Ectodermal cell (in vitro differentiated cells): ENCODE measurements around the gene PPP1R13B.

Source experiments
- H3K27ac ChIP-seq: 2 replicates; pipeline ENCODE4 v1.7.0; 2013; ENCODE audit warnings: mild to moderate bottlenecking, low read depth, low read length; ENCODE audit not compliant: insufficient read depth, poor library complexity, severe bottlenecking
- H3K27me3 ChIP-seq: 2 replicates; pipeline ENCODE4 v1.7.0; 2013; ENCODE audit warnings: mild to moderate bottlenecking, low read length; ENCODE audit not compliant: insufficient read depth, control insufficient read depth, poor library complexity, severe bottlenecking
- H3K36me3 ChIP-seq: one replicate; pipeline ENCODE4 v1.7.0; 2013; ENCODE audit warnings: low read length; ENCODE audit not compliant: control insufficient read depth, insufficient read depth
- H3K4me1 ChIP-seq: one replicate; pipeline ENCODE4 v1.7.0; 2013; ENCODE audit warnings: low read length; ENCODE audit not compliant: control insufficient read depth, insufficient read depth
- H3K4me3 ChIP-seq: 2 replicates; pipeline ENCODE4 v1.7.0; 2013; ENCODE audit warnings: low read depth, low read length, control low read depth; ENCODE audit not compliant: insufficient read depth
- H3K9me3 ChIP-seq: 2 replicates; pipeline ENCODE4 v1.7.0; 2013; ENCODE audit warnings: mild to moderate bottlenecking, low read length, moderate library complexity; ENCODE audit not compliant: control insufficient read depth
- WGBS, 2 experiments: methylation state at CpG; one replicate each; pipeline ENCODE4 v1.1.7; 2013; ENCODE audit warnings: missing lambda C conversion rate in 2 of 2; 5-methylcytosine and 5-hydroxymethylcytosine counted together

PPP1R13B gene

GRCh38 chr14:103737432-103738045 lies 109.8 kb downstream of the PPP1R13B start:
- Histone ChIP-seq H3K27ac (no peak overlapping the region), H3K9me3 (no peaks in the 10 kb centered on the region), H3K27me3 (no peaks in the 10 kb centered on the region), H3K36me3 (peaks cover 4% of the 10 kb centered on the region), H3K4me1 (peaks cover 7% of the 10 kb centered on the region), H3K4me3 (no peak overlapping the region)
- WGBS, 2 experiments = 95% methylated on average over 16 of the region's 16 CpGs

- no peak overlapping the region for H3K27ac ChIP-seq
- WGBS, 2 experiments = 88 to 94% methylated on average over 10 of the region's 10 CpGs
- H3K9me3 ChIP-seq = no peaks in the 10 kb centered on the region
- peaks cover 7% of the 10 kb centered on the region for H3K4me1 ChIP-seq
- H3K4me3 ChIP-seq = no peak overlapping the region
- no peaks in the 10 kb centered on the region for H3K27me3 ChIP-seq
- H3K36me3 ChIP-seq = peaks cover 4% of the 10 kb centered on the region
These were observed 110.6 kb downstream of the PPP1R13B start for GRCh38 chr14:103736546-103737431.

GRCh38 chr14:103735815-103736545 lies 111.4 kb downstream of the PPP1R13B start:
- WGBS, 2 experiments = 82 to 84% methylated on average over 22 of the region's 22 CpGs

GRCh38 chr14:103735439-103735814 lies 111.9 kb downstream of the PPP1R13B start:
- Histone ChIP-seq H3K27ac (no peak overlapping the region), H3K4me3 (no peak overlapping the region)

More at GRCh38 chr14:103735815-103736545, 111.4 kb downstream of the PPP1R13B start:
- H3K27me3 ChIP-seq = no peaks in the 10 kb centered on the region
- peaks cover 7% of the 10 kb centered on the region for H3K4me1 ChIP-seq
- H3K27ac ChIP-seq = no peak overlapping the region
- H3K36me3 ChIP-seq = peaks cover 4% of the 10 kb centered on the region
- no peaks in the 10 kb centered on the region for H3K9me3 ChIP-seq
- H3K4me3 ChIP-seq = no peak overlapping the region

GRCh38 chr14:103735022-103735421 lies 112.4 kb downstream of the PPP1R13B start:
- no peak overlapping the region for H3K27ac ChIP-seq
- H3K9me3 ChIP-seq = no peaks in the 10 kb centered on the region
- no peak overlapping the region for H3K4me3 ChIP-seq
- WGBS, 2 experiments = 91 to 92% methylated on average over 12 of the region's 12 CpGs
- H3K4me1 ChIP-seq = peaks cover 7% of the 10 kb centered on the region
- no peaks in the 10 kb centered on the region for H3K27me3 ChIP-seq
- peaks cover 6% of the 10 kb centered on the region for H3K36me3 ChIP-seq

More at GRCh38 chr14:103735439-103735814, 111.9 kb downstream of the PPP1R13B start:
- peaks cover 7% of the 10 kb centered on the region for H3K4me1 ChIP-seq
- 83 to 85% methylated on average over 7 of the region's 7 CpGs for WGBS, 2 experiments
- peaks cover 4% of the 10 kb centered on the region for H3K36me3 ChIP-seq
- no peaks in the 10 kb centered on the region for H3K27me3 ChIP-seq
- H3K9me3 ChIP-seq = no peaks in the 10 kb centered on the region

GRCh38 chr14:103734081-103734888 lies 113.1 kb downstream of the PPP1R13B start:
- H3K27ac ChIP-seq = no peak overlapping the region
- H3K9me3 ChIP-seq = no peaks in the 10 kb centered on the region
- H3K4me3 ChIP-seq = no peak overlapping the region
- peaks cover 9% of the 10 kb centered on the region for H3K36me3 ChIP-seq
- H3K4me1 ChIP-seq = peaks cover 7% of the 10 kb centered on the region
- no peaks in the 10 kb centered on the region for H3K27me3 ChIP-seq
- WGBS, 2 experiments = 95 to 96% methylated on average over 23 of the region's 23 CpGs

- WGBS, 2 experiments = 96% methylated on average over 13 to 14 of the region's 14 CpGs
- H3K4me1 ChIP-seq = peaks cover 7% of the 10 kb centered on the region
- no peaks in the 10 kb centered on the region for H3K9me3 ChIP-seq
- H3K27me3 ChIP-seq = no peaks in the 10 kb centered on the region
- no peak overlapping the region for H3K27ac ChIP-seq
- H3K4me3 ChIP-seq = no peak overlapping the region
- peaks cover 9% of the 10 kb centered on the region for H3K36me3 ChIP-seq
These were observed 113.7 kb downstream of the PPP1R13B start for GRCh38 chr14:103733651-103734050.

- no peak overlapping the region for H3K4me3 ChIP-seq
- H3K36me3 ChIP-seq = peaks cover 9% of the 10 kb centered on the region
- no peaks in the 10 kb centered on the region for H3K27me3 ChIP-seq
- H3K27ac ChIP-seq = no peak overlapping the region
- 95 to 96% methylated on average over 8 to 9 of the region's 9 CpGs for WGBS, 2 experiments
- peaks cover 7% of the 10 kb centered on the region for H3K4me1 ChIP-seq
- no peaks in the 10 kb centered on the region for H3K9me3 ChIP-seq
These were observed 114.3 kb downstream of the PPP1R13B start for GRCh38 chr14:103732868-103733620.
